ENCODE measurements around the gene GTF2H2C.
"Not testable (repeated sequence)": the region's sequence is repeated elsewhere in the genome, so short reads cannot be mapped to it uniquely, and the experiment has no call there.

DNA sequence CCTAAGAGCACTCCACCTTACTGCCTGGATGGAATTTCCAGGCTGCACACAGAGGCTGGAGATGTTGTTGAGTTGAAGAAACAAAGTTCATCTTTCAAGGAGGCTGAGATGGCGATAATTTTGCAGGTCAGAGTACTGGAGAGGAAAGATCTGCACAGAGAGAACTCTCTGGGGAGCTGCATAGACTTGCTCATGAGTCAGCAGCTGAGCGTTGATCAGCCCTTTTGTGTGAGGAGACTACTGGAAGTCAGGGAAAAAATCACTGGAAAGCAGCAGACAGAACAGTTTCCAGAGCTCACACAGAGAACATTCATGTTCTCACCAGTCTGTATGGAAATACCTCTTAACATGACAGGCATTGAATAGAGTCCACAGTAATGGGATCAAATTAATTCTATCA lies 23.4 kb downstream of the GTF2H2C start:
- TF ChIP-seq EZH2 (IDR thresholded peaks at IDR 0.05; ENCODE audit: low read length, missing control alignments) = not testable (repeated sequence)
- TF ChIP-seq, protein P1, sequence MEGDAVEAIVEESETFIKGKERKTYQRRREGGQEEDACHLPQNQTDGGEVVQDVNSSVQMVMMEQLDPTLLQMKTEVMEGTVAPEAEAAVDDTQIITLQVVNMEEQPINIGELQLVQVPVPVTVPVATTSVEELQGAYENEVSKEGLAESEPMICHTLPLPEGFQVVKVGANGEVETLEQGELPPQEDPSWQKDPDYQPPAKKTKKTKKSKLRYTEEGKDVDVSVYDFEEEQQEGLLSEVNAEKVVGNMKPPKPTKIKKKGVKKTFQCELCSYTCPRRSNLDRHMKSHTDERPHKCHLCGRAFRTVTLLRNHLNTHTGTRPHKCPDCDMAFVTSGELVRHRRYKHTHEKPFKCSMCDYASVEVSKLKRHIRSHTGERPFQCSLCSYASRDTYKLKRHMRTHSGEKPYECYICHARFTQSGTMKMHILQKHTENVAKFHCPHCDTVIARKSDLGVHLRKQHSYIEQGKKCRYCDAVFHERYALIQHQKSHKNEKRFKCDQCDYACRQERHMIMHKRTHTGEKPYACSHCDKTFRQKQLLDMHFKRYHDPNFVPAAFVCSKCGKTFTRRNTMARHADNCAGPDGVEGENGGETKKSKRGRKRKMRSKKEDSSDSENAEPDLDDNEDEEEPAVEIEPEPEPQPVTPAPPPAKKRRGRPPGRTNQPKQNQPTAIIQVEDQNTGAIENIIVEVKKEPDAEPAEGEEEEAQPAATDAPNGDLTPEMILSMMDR (conservative IDR thresholded peaks at IDR 0.05 in 1 of 2, IDR thresholded peaks at IDR 0.05 in 1 of 2; ENCODE audit: low read depth in 1 of 2, low read length in 2 of 2) = not testable (repeated sequence)
